ENCODE measurements around the gene SLC6A5. TPM values are rescaled to one million over a fixed set of nuclear protein-coding genes. Genes with fewer than 3 reads are reported as not detected.
"Not testable (repeated sequence)": the region's sequence is repeated elsewhere in the genome, so short reads cannot be mapped to it uniquely, and the experiment has no call there.

The SLC6A5 gene
- polyA plus RNA-seq, 1 of the 3 experiments (the other 2 are of a cell fraction), result not detected

GRCh38 chr11:20555783-20556182, 43.6 kb upstream of the SLC6A5 start:
- no peak overlapping the region for H3K27ac ChIP-seq (ENCODE audit: low read depth in 2 of 2, low read length in 1 of 2)
- H3K4me1 ChIP-seq (ENCODE audit: control insufficient read depth in 1 of 2, insufficient read depth in 2 of 2, low read depth in 1 of 2, low read length in 1 of 2), result peaks cover 0 to 2% of the 10 kb centered on the region in 2 experiments; a peak in 1 of 4 replicates
- H3K9me3 ChIP-seq, result no peaks in the 10 kb centered on the region
- no peaks in the 10 kb centered on the region for H3K36me3 ChIP-seq (replicated peaks in 1 of 2; ENCODE audit: control insufficient read depth in 1 of 2, insufficient read depth in 2 of 2, low read length in 1 of 2)
- no peaks in the 10 kb centered on the region for H3K79me2 ChIP-seq (ENCODE audit: insufficient read depth)
- H3K27me3 ChIP-seq (ENCODE audit: insufficient read depth), result no peaks in the 10 kb centered on the region
- H3F3A ChIP-seq (replicated peaks; ENCODE audit: insufficient read depth), result no peaks in the 10 kb centered on the region
- no peak overlapping the region for H3K4me3 ChIP-seq (ENCODE audit: low read depth in 2 of 2, low read length in 1 of 2)
- no peak overlapping the region for H2AFZ ChIP-seq (ENCODE audit: low read depth)
- no peak overlapping the region for H3K9ac ChIP-seq
- TF ChIP-seq CHD2 (IDR thresholded peaks at IDR 0.05; ENCODE audit: low read length, partially characterized antibody) (no peak), CTCF (IDR thresholded peaks at IDR 0.05) (no peak), FOXM1 (IDR thresholded peaks at IDR 0.05; ENCODE audit: low read depth) (no peak), TAF1 (IDR thresholded peaks at IDR 0.05; ENCODE audit: borderline replicate concordance, low read depth, low read length) (no peak), NRF1 (IDR thresholded peaks at IDR 0.05; ENCODE audit: low read depth, low read length) (no peak), YY1 (IDR thresholded peaks at IDR 0.05; ENCODE audit: low read depth) (no peak), NFIC (IDR thresholded peaks at IDR 0.05; ENCODE audit: borderline replicate concordance) (no peak), TEAD4 (IDR thresholded peaks at IDR 0.05; ENCODE audit: borderline replicate concordance, insufficient read depth) (no peak), ELF1 (IDR thresholded peaks at IDR 0.05) (no peak), USF2 (IDR thresholded peaks at IDR 0.05; ENCODE audit: borderline replicate concordance, low read depth, low read length) (no peak), EZH2phosphoT487 (IDR thresholded peaks at IDR 0.05; ENCODE audit: borderline replicate concordance, low read depth) (no peak), GABPA (IDR thresholded peaks at IDR 0.05; ENCODE audit: low read depth) (no peak), SMC3 (IDR thresholded peaks at IDR 0.05; ENCODE audit: low read depth, low read length) (no peak)
- TF ChIP-seq, protein P1, sequence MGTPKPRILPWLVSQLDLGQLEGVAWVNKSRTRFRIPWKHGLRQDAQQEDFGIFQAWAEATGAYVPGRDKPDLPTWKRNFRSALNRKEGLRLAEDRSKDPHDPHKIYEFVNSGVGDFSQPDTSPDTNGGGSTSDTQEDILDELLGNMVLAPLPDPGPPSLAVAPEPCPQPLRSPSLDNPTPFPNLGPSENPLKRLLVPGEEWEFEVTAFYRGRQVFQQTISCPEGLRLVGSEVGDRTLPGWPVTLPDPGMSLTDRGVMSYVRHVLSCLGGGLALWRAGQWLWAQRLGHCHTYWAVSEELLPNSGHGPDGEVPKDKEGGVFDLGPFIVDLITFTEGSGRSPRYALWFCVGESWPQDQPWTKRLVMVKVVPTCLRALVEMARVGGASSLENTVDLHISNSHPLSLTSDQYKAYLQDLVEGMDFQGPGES (IDR thresholded peaks at IDR 0.05; ENCODE audit: low read depth, low read length), result no peak
- TF ChIP-seq, protein P2, sequence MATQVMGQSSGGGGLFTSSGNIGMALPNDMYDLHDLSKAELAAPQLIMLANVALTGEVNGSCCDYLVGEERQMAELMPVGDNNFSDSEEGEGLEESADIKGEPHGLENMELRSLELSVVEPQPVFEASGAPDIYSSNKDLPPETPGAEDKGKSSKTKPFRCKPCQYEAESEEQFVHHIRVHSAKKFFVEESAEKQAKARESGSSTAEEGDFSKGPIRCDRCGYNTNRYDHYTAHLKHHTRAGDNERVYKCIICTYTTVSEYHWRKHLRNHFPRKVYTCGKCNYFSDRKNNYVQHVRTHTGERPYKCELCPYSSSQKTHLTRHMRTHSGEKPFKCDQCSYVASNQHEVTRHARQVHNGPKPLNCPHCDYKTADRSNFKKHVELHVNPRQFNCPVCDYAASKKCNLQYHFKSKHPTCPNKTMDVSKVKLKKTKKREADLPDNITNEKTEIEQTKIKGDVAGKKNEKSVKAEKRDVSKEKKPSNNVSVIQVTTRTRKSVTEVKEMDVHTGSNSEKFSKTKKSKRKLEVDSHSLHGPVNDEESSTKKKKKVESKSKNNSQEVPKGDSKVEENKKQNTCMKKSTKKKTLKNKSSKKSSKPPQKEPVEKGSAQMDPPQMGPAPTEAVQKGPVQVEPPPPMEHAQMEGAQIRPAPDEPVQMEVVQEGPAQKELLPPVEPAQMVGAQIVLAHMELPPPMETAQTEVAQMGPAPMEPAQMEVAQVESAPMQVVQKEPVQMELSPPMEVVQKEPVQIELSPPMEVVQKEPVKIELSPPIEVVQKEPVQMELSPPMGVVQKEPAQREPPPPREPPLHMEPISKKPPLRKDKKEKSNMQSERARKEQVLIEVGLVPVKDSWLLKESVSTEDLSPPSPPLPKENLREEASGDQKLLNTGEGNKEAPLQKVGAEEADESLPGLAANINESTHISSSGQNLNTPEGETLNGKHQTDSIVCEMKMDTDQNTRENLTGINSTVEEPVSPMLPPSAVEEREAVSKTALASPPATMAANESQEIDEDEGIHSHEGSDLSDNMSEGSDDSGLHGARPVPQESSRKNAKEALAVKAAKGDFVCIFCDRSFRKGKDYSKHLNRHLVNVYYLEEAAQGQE (IDR thresholded peaks at IDR 0.05; ENCODE audit: low read depth, low read length), result no peak
- ChIA-PET POLR2A (no interaction called here), CTCF (no interaction called here)
- no peak for DNase-seq
- no peak overlapping the region for H3K4me2 ChIP-seq
- 5% methylated on average over 3 of the region's 3 CpGs for whole genome bisulfite sequencing (ENCODE audit: low lambda C conversion rate)
- no peaks in the 10 kb centered on the region for H4K20me1 ChIP-seq (ENCODE audit: insufficient read depth)
- no peaks in the 10 kb centered on the region for H3K9me2 ChIP-seq

GRCh38 chr11:20556396-20556795, 43.0 kb upstream of the SLC6A5 start:
- H3K9me3 ChIP-seq; H3K9ac ChIP-seq; H3K27me3 ChIP-seq (ENCODE audit: insufficient read depth); H3K4me1 ChIP-seq (ENCODE audit: control insufficient read depth in 1 of 2, insufficient read depth in 2 of 2, low read depth in 1 of 2, low read length in 1 of 2); H3K36me3 ChIP-seq (replicated peaks in 1 of 2; ENCODE audit: control insufficient read depth in 1 of 2, insufficient read depth in 2 of 2, low read length in 1 of 2); H3K79me2 ChIP-seq (ENCODE audit: insufficient read depth); H3K27ac ChIP-seq (ENCODE audit: low read depth in 2 of 2, low read length in 1 of 2); H3F3A ChIP-seq (replicated peaks; ENCODE audit: insufficient read depth); H2AFZ ChIP-seq (ENCODE audit: low read depth); H3K4me3 ChIP-seq (ENCODE audit: low read depth in 2 of 2, low read length in 1 of 2); DNase-seq; H3K4me2 ChIP-seq; H4K20me1 ChIP-seq (ENCODE audit: insufficient read depth); POLR2A ChIA-PET; CTCF ChIA-PET; H3K9me2 ChIP-seq: not testable (repeated sequence)

Measured in SK-N-SH (cell line).